B cell (primary cell): Measurements from ENCODE around the gene ZDHHC15. TPM values are rescaled to one million over a fixed set of nuclear protein-coding genes. Genes with fewer than 3 reads are reported as not detected.
"Not testable (repeated sequence)": the region's sequence is repeated elsewhere in the genome, so short reads cannot be mapped to it uniquely, and the experiment has no call there.

Source experiments
- ATAC-seq: fragments of 200-7000 bp; cut with Tn5 transposase; one replicate; pipeline ENCODE4 v1.10.0; 2021; ENCODE audit warnings: low read depth, mild to moderate bottlenecking, moderate number of reproducible peaks, moderate library complexity
- CTCF ChIA-PET: fragments of 350-600 bp; sonication (Branson Sonifier 250); formaldehyde crosslinking; loops from one replicate; lab custom pipeline; 2021; ENCODE audit warnings: antibody characterized with exemption, inconsistent platforms; lab: Charles Lee
- POLR2A ChIA-PET: fragments of 350-600 bp; sonication (Branson Sonifier 250); formaldehyde crosslinking; loops from one replicate; lab custom pipeline; 2021; ENCODE audit warnings: antibody characterized with exemption; lab: Charles Lee
- DNase-seq: peaks from one replicate; pipeline ENCODE4 v3.0.0; 2013
- H2AFZ ChIP-seq: 2 replicates; pipeline ENCODE4 v1.6.1; 2012; ENCODE audit warnings: mild to moderate bottlenecking, low read depth, low read length; ENCODE audit not compliant: insufficient read depth, poor library complexity, severe bottlenecking
- H3K27ac ChIP-seq, 2 donors: 1 replicate in 1 of 2; 2 replicates in 1 of 2; pipeline ENCODE4 v1.5.1; 2012 to 2013; ENCODE audit warnings: low read length in 2 of 2, mild to moderate bottlenecking in 2 of 2, moderate library complexity in 1 of 2
- H3K27me3 ChIP-seq, 4 experiments: fragments of 200-600 bp in 1 of 4; sonication (generic) in 1 of 4; replicated peaks in 1 of 4; 1 replicate in 2 of 4; 2 replicates in 2 of 4; pipeline versions ENCODE4 v1.6.1 to v1.7.0; 2013 to 2016; ENCODE audit warnings: low read length in 3 of 4, mild to moderate bottlenecking in 2 of 4, mixed read lengths in 1 of 4, moderate library complexity in 1 of 4; ENCODE audit not compliant: insufficient read depth in 4 of 4, control insufficient read depth in 3 of 4; ENCODE audit errors: control extremely low read depth in 1 of 4
- H3K36me3 ChIP-seq, 2 experiments: replicated peaks in 1 of 2; 1 replicate in 1 of 2; 2 replicates in 1 of 2; pipeline versions ENCODE4 v1.6.1 to v1.7.1; 2013; ENCODE audit warnings: low read length in 1 of 2; ENCODE audit not compliant: insufficient read depth in 2 of 2, control insufficient read depth in 1 of 2; ENCODE audit errors: control extremely low read depth in 1 of 2, extremely low read depth in 1 of 2
- H3K4me1 ChIP-seq, 2 donors: fragments of 200-600 bp in 1 of 2; sonication (generic) in 1 of 2; 1 replicate in 1 of 2; 2 replicates in 1 of 2; pipeline versions ENCODE4 v1.5.1 to v1.6.1; 2013 to 2017; ENCODE audit warnings: low read length in 2 of 2; ENCODE audit not compliant: control insufficient read depth in 2 of 2, insufficient read depth in 2 of 2
- H3K4me2 ChIP-seq: replicated peaks from 2 replicates; pipeline ENCODE3; 2012; ENCODE audit warnings: mild to moderate bottlenecking, low read depth, low read length; ENCODE audit not compliant: poor library complexity, severe bottlenecking
- H3K4me3 ChIP-seq, 5 experiments: fragments of 200-600 bp in 1 of 5; sonication (generic) in 1 of 5; 1 replicate in 3 of 5; 2 replicates in 2 of 5; pipeline versions ENCODE4 v1.5.1 to v1.7.0; 2011 to 2016; ENCODE audit warnings: low read length in 4 of 5, mild to moderate bottlenecking in 4 of 5, low read depth in 2 of 5, control low read depth in 1 of 5, moderate library complexity in 1 of 5; ENCODE audit not compliant: insufficient read depth in 1 of 5; ENCODE audit errors: control extremely low read depth in 1 of 5, extremely low read depth in 1 of 5
- H3K79me2 ChIP-seq: fragments of 200-600 bp; sonication (generic); one replicate; pipeline ENCODE4 v1.6.0; 2016; ENCODE audit warnings: low read length; ENCODE audit not compliant: control insufficient read depth, insufficient read depth
- H3K9ac ChIP-seq: fragments of 200-600 bp; sonication (generic); 2 replicates; pipeline ENCODE4 v1.6.1; 2017; ENCODE audit warnings: mild to moderate bottlenecking, low read length, moderate library complexity
- H3K9me3 ChIP-seq, 3 donors: one replicate each; pipeline versions ENCODE4 v1.6.1 to v1.7.1; 2013; ENCODE audit warnings: low read length in 2 of 3; ENCODE audit not compliant: control insufficient read depth in 2 of 3, insufficient read depth in 1 of 3; ENCODE audit errors: control extremely low read depth in 1 of 3
- H4K20me1 ChIP-seq: 2 replicates; pipeline ENCODE4 v1.6.0; 2012; ENCODE audit warnings: mild to moderate bottlenecking, low read length; ENCODE audit not compliant: insufficient read depth, control insufficient read depth, poor library complexity, severe bottlenecking
- H3K27ac Mint-ChIP-seq: one replicate; pipeline ENCODE4 v1.8.0; 2021; ENCODE audit warnings: mixed read lengths
- H3K27me3 Mint-ChIP-seq: one replicate; pipeline ENCODE4 v1.8.0; 2021; ENCODE audit warnings: mixed read lengths
- H3K4me1 Mint-ChIP-seq: one replicate; pipeline ENCODE4 v1.8.0; 2021; ENCODE audit warnings: mixed read lengths
- H3K4me3 Mint-ChIP-seq: one replicate; pipeline ENCODE4 v1.8.0; 2021; ENCODE audit warnings: mixed read lengths
- H3K9me3 Mint-ChIP-seq: one replicate; pipeline ENCODE4 v1.8.0; 2022; ENCODE audit warnings: mixed read lengths; ENCODE audit not compliant: insufficient read depth
- EZH2 ChIP-seq: IDR thresholded peaks from 2 replicates; pipeline ENCODE4 v1.6.1; 2012; ENCODE audit warnings: borderline replicate concordance, low read depth, mild to moderate bottlenecking, moderate library complexity, low read length; ENCODE audit not compliant: insufficient read depth, poor library complexity, severe bottlenecking
- WGBS: methylation state at CpG from one replicate; pipeline ENCODE4 v1.1.5; 2013; ENCODE audit warnings: missing lambda C conversion rate; ENCODE audit not compliant: insufficient coverage; 5-methylcytosine and 5-hydroxymethylcytosine counted together
- intact Hi-C: fragments of 100-400 bp; cut with micrococcal nuclease; formaldehyde crosslinking; loops from one replicate; pipeline ENCODE4 v1.10.0; 2022
- polyA plus RNA-seq: library from polyadenylated mRNA; depleted of rRNA; stranded (reverse); fragments of >200 nt; gene quantifications from 2 replicates; pipeline ENCODE4 v1.2.3, GENCODE V29; 2012
- total RNA-seq, 2 donors: library from RNA; stranded (reverse); fragments of 120-200 nt in 1 of 2; gene quantifications; 1 replicate in 1 of 2; 2 replicates in 1 of 2; pipeline versions ENCODE4 v1.2.3 to v1.2.4, GENCODE V29; 2013 to 2022
- TF ChIP-seq, protein P1 (sequence below): fragments of 200-600 bp; IDR thresholded peaks from one replicate; pipeline ENCODE4 v1.8.0; 2022; ENCODE audit warnings: antibody characterized with exemption, mild to moderate bottlenecking

The ZDHHC15 gene
- total and polyA plus RNA-seq, 2 donors (not counting 1 experiment from before 2014, with no cell fraction given): 0.03 TPM; not detected in 1

DNA sequence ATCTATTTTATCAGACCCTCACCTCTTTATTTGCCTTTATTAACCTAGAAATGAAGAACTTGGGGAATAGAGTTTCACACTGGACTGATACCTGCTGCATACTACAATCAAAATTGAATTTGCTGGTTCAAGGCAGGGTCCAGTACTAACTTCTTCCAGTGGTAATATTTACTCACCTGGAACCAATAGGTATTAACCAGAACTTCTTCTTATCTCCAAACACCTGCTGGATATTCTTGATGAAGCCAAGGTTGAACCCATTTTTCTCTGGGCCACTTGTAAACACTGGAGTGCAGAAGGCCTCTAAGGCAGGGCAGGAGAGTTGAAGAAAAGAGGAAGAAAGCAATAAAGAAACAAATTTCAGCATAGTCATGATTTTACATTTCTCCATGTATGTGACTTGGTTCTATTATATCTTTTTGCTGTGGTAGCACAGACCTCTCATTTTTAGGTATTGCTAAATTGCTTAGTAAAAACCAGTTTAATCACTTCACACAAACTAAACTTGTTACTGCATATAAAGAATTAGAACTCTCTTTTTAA is 101.1 kb downstream of the ZDHHC15 start:
- Mint-ChIP-seq H3K9me3 (no peaks in the 10 kb centered on the region), H3K27ac (no peak overlapping the region), H3K27me3 (no peaks in the 10 kb centered on the region), H3K4me3 (no peak overlapping the region), H3K4me1 (no peaks in the 10 kb centered on the region)
- Histone ChIP-seq H3K36me3 (no peaks in the 10 kb centered on the region), H3K27me3 (no peaks in the 10 kb centered on the region), H3K27ac (no peak overlapping the region), H3K4me2 (no peak overlapping the region), H3K9ac (no peak overlapping the region), H2AFZ (no peak overlapping the region), H3K4me3 (no peak overlapping the region), H3K79me2 (no peaks in the 10 kb centered on the region), H3K9me3 (no peaks in the 10 kb centered on the region), H4K20me1 (no peaks in the 10 kb centered on the region), H3K4me1 (no peaks in the 10 kb centered on the region)
- POLR2A ChIA-PET: no interaction called here
- DNase-seq (no peak), ATAC-seq (no peak)
- intact Hi-C loops: no loop called here
- CTCF ChIA-PET: no interaction called here
- no peak for TF ChIP-seq EZH2
- TF ChIP-seq, protein P1, sequence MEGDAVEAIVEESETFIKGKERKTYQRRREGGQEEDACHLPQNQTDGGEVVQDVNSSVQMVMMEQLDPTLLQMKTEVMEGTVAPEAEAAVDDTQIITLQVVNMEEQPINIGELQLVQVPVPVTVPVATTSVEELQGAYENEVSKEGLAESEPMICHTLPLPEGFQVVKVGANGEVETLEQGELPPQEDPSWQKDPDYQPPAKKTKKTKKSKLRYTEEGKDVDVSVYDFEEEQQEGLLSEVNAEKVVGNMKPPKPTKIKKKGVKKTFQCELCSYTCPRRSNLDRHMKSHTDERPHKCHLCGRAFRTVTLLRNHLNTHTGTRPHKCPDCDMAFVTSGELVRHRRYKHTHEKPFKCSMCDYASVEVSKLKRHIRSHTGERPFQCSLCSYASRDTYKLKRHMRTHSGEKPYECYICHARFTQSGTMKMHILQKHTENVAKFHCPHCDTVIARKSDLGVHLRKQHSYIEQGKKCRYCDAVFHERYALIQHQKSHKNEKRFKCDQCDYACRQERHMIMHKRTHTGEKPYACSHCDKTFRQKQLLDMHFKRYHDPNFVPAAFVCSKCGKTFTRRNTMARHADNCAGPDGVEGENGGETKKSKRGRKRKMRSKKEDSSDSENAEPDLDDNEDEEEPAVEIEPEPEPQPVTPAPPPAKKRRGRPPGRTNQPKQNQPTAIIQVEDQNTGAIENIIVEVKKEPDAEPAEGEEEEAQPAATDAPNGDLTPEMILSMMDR: no peak

DNA sequence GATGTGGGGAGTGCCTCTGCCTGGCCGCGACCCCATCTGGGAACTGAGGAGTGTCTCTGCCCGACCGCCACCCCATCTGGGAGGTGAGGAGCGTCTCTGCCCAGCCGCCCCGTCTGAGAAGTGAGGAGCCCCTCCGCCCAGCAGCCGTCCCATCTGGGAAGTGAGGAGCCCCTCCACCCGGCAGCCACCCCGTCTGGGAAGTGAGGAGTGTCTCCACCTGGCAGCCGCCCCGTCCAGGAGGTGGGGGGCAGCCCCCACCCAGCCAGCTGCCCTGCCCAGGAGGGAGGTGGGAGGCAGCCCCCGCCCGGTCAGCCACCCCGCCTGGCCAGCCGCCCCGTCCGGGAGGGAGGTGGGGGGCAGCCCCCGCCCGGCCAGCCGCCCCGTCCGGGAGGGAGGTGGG is 115.7 kb downstream of the ZDHHC15 start:
- POLR2A ChIA-PET, H3K27ac ChIP-seq, H3K4me2 ChIP-seq, ATAC-seq, CTCF ChIA-PET, H3K4me1 Mint-ChIP-seq, H3K4me3 Mint-ChIP-seq, H3K4me3 ChIP-seq, H3K27me3 Mint-ChIP-seq, H3K9me3 ChIP-seq, H3K9me3 Mint-ChIP-seq, H3K27me3 ChIP-seq, H2AFZ ChIP-seq, H3K9ac ChIP-seq, H3K36me3 ChIP-seq, H3K4me1 ChIP-seq, intact Hi-C loops, DNase-seq, H4K20me1 ChIP-seq, H3K27ac Mint-ChIP-seq, H3K79me2 ChIP-seq: not testable (repeated sequence)
- 97% methylated on average over 6 of the region's 24 CpGs for WGBS
